Fibroblast of peridontal ligament (primary cell): ENCODE measurements around the gene ADAMTSL3.
"Not testable (repeated sequence)": the region's sequence is repeated elsewhere in the genome, so short reads cannot be mapped to it uniquely, and the experiment has no call there.

ENCODE experiments used
- DNase-seq: peaks from one replicate; pipeline ENCODE4 v3.0.0-alpha.2; 2010; ENCODE audit errors: extremely low read depth

Gene ADAMTSL3

DNA sequence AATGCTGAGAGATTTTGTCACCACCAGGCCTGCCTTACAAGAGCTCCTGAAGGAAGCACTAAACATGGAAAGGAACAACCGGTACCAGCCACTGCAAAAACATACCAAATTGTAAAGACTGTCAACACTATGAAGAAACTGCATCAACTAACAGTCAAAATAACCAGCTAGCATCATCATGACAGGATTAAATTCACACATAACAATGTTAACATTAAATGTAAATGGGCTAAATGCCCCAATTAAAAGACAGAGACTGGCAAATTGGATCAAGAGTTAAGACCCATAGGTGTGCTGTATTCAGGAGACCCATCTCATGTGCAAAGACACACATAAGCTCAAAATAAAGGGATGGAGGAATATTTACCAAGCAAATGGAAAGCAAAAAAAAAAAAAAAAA lies 311.0 kb downstream of the ADAMTSL3 start:
- DNase-seq: not testable (repeated sequence)

DNA sequence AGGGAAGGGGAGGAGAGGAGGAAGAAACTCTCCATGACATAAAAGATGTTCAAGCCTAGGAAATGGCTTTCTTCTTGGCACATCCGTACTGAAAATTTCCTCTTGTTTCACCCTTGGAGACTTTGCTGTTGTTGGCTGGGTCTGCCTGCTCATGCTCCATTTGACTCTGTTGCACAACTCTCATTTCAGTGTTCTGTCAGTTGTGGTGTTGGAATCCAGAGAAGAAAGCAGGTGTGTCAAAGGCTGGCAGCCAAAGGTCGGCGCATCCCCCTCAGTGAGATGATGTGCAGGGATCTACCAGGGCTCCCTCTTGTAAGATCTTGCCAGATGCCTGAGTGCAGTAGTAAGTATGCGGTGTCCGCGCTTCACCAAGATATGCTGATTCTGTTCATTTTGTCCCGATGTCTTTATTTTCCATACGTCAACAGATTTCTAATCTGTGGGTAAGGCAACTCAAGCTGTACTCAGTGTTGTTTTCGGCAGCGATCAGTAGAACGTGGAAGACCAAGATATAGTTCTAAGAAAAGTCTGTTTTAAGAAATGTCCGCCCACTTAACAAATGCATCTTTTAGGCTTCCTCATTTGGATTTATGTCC lies 316.5 kb downstream of the ADAMTSL3 start:
- no peak for DNase-seq

DNA sequence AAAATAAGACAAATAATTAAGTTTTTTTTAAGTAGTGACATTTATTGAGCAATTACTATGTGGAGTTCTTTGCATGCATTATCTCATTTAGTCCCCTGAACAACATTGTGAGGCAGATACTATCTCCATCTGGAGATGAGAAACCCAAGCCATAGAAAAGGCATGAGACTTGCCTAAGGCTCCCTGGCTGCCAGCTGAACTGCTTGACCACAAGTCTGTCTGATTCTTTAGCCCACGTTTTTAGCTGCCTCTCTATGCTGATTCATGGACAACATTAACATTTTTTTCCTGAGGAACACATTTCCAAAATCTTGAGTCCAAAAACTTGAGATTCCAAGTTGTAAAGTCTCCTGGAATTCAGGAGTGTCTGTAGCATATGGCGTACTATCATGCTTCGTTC lies 318.1 kb downstream of the ADAMTSL3 start:
- DNase-seq: no peak

DNA sequence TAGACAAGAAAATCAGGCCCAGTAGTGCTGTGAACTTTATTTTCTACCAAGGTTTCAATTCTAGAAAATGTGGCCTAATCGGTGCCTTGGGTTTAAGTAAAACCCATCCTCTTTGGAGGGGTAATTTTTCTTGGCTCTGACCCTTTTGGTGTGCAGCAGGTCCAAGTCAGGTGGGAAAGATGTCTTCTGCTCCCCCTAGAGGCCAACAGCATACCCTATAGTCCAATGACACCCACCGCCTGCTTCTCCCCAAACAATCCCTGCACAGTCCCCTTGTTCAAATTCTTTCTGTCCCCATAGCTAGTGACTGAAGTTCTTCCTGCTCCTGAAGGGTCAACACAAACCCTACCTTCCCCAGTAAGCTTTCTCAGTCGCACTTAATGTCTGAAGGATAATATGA lies 319.9 kb downstream of the ADAMTSL3 start:
- no peak for DNase-seq

DNA sequence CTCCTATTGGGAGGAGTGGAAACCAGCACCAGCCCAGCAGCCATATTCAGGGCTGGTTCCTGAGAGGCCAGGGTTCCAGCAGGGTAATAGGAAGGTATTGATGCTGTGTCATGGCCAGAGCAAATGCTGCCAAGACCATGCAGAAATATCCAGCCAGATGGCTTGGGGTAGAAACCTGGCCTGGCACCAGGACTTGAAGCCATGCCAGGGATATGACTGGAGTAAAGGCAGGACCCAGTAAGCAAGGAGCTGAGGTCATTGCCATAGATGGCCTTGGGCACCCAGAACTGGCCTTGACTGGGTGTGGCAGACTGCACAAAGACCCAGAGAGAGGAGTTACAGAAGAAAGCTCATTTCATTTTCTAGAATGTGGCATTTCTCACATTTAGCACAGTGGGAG lies 324.1 kb downstream of the ADAMTSL3 start:
- no peak for DNase-seq

DNA sequence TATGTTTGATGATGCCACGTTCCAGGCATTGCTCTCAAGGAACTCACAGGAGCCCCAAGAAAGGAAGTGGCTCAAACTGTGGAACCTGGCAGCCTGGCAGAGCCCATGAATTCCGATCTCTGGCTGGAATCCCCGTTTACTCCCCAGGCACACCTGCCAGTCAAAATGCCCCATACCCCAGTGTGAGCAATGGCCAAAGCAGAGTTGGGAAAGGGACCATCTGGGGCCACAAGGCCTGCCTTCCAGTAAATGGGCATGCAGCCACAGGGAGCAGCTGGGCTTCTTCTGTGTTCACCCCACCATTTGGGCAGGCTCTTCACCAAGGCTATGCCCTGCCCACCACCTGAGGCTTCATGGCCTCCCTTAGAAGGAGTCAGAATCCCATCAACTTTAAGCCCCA lies 324.7 kb downstream of the ADAMTSL3 start:
- no peak for DNase-seq

DNA sequence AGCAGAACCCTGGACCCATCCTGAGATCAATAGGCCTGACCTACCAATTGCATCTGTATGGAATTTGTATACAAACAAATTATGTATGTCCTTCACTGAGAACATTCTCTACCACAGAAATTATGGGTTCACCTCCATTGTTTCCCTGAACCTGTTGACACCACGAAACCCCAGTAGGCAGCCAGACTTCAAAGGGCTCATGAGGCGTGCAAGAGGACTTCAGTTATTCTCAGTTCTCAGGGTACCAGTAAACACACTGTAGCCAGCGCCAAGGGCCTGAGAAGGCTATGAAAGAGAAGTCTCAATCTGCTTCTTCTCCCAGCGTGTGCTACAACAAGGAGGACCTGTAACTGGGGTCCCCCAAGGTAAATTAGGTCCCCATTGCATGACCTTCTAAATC lies 326.7 kb downstream of the ADAMTSL3 start:
- no peak for DNase-seq

DNA sequence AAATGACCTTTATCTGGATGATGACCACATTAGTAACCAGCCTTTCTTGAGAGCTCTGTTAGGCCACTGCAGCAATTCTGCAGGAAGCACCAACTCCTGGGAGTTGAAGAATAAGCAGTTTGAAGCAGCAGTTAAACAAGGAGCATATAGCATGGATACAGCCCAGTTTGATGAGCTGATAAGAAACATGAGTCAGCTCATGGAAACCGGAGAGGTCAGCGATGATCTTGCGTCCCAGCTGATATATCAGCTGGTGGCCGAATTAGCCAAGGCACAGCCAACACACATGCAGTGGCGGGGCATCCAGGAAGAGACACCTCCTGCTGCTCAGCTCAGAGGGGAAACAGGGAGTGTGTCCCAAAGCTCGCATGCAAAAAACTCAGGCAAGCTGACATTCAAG lies 328.8 kb downstream of the ADAMTSL3 start:
- DNase-seq: no peak

DNA sequence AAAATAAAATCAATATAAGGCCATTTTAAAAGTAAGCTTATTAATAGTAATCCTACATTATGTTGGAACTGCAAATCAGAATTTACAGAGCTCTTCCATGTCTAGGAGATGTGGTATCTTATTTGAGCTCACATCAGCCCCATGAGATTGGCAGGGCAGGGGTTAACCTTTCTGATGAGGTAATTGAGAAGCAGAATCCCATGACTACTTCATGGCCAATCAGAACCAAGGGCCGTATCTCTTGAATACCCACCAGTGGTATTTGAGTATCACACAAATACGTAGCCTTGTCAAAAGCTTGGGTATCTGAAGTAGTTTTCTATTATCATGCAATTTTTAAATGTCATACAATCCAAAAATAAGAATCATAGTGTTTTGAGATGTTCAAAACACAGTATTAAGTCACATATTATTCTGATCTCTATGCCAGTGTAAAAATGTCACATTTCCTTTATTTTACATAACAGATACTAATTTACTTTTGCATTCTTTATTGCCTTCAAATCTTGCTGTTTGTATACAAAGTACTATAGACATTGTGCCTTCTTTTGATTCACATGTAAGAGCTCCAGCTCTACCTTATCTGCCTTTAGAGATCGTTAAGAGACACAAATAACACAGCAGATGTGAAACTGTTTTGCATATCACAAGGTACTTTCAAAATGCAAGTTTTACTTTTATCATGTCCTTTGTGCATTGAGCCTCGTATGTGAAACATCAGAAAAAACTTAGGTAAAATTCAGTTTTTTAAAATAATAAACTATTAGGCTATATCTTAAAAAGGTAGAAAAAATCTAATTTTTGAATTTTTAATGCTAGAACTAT lies 329.9 kb downstream of the ADAMTSL3 start:
- DNase-seq: no peak

DNA sequence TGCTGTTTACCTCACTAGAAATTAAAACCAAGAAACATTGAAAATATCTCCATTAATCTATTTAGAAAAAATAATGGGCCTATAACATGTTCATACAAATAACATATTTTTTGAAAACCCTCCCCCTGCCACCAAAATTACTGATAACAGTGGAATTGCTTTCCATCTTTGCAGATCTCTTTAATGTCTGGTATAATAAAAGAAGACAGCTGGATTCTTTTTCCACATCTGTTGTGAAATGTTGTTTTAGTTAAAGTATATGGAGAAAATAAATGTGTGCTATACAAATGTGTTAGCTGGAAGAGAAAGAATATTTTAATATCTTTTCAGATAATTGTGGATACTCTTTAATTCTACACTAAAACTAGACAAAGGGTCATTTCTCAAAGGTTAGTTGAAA lies 330.7 kb downstream of the ADAMTSL3 start:
- DNase-seq: no peak

DNA sequence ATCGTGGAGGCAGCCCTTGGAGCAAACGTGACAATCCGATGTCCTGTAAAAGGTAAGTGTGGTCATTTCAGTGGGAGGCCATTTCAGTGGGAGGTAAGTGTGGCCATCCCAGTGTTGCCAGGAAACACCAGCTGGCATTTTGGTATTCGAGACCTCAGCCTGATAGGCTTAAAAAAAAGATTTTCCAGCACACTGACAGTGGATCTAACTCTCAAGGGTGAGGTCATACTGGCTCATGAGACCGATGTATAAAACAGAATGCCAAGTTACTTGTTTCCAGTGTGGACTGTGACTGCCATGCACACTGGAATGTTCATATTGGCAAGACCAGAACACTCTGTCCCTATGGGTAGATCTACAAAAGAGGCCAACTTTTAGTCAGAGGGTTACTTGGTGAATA lies 337.2 kb downstream of the ADAMTSL3 start:
- no peak for DNase-seq

DNA sequence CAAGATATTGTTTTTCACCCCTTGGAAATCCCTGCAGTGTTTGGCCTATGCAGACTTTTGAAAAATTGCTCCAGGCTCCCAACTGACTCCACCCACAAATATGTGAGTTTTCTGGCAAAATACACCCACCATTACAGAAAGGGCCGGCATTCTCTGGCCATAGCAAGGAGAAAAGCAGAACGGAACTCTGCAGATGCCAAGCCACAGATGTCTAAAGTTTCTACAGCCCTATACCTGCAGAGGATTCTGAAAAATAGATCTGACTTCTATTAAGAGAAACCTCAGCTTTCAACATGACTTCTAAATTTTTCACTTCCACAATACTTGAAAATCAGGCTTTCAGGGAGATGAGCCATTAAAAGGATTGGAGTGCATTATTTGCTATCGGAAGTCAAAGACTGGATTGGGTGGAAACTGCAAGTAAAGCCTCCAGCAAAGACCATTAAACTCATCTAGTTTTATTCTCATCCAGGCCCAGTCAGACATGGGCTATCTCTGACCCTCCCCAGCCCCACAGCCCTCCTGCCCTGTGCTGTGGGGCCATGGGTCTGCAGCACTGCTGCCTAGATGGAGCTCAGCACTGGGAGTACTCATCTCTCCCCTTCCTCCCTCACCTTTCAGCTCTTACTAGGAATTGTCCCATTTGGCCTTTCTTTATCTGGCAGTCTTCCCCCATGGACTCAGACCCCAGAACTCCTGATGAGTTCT lies 338.6 kb downstream of the ADAMTSL3 start:
- DNase-seq: no peak

DNA sequence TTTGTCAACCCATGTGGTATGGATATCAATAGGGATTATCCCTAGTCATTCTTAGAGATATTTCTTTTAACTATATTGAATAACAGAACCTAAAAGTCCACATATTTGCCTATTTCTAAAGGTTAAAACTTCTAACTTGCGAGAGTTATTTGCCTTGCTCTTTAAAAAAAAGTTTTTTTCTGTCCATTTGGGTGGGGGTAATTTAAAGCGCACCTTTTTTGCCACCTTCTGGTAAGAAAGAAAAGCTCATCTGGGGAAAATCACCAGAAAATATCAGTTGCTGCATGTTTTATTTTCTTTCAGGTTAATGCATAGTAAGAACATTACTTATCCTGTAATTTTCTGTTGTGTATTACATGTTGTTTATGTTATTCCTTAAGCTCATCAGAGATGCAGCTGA lies 339.7 kb downstream of the ADAMTSL3 start:
- DNase-seq: no peak

DNA sequence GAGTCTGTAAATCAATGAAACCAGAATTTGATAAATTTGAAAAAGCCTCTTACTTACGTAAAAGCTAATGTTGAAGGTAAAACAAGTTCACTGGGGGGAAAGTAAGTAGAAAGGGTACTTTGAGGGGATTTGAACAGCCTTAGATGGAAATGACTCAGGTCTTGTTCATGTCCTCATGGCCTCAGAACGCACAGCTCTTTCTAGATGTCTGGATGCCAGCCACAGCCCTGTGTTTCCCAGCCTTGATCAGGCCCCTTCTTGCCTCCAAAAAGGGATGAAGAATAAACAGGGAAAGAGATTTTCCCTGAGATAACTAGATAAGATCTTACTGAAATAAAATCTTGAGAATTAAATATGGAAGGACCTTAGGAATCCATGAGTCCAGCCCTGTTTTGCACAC lies 344.6 kb downstream of the ADAMTSL3 start:
- no peak for DNase-seq

DNA sequence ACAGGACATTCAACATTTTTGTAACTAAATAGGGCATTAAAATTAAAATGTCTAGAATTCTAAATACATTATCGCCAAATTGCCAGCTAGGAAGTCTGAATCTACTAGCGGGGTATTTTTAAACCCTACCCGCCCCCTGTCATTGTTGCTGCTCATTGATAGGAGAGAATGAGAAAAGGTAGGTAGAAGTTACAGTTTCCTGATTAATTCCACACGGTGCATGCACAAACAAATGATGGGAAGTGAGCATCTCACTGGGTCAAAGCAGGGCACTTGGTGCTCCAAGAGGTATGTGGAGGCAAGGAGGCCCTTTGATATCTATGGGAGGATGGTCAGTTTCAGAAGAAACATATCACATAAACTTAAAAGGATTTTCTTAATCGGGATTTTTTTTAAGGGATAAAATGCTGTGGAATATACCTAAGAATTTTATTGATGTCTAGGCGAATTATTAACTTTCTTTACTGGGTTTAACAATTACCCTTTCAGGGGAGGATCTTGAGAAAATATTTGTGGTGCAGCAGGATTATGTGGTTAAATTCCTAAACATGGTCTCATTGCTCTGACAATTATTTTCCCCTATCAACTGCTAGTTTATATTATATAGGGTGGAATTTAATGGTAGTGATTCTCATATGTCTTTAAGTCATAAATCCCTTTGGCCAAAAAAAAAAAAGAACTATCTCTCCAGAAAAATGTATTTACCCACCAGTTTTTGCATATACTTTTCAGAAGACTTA lies 345.6 kb downstream of the ADAMTSL3 start:
- no peak for DNase-seq

DNA sequence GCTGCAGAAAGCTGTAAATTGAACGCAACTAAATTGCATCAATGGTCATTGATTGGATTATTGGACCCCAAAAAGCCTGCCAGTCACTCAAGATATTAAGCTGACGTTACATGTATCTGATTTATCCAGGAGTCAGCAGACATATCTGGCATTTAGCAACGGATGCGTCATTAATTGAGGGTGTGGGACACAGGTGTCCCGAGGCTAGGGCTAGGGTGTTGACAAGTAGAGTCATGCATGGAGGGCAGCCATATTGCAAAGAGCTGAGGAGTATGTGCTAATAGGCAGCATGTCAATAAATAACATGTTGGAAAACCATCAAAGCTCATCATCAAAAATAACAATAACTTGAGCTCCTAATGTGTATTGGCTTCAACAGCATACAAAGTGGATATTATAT lies 347.1 kb downstream of the ADAMTSL3 start:
- DNase-seq: no peak

DNA sequence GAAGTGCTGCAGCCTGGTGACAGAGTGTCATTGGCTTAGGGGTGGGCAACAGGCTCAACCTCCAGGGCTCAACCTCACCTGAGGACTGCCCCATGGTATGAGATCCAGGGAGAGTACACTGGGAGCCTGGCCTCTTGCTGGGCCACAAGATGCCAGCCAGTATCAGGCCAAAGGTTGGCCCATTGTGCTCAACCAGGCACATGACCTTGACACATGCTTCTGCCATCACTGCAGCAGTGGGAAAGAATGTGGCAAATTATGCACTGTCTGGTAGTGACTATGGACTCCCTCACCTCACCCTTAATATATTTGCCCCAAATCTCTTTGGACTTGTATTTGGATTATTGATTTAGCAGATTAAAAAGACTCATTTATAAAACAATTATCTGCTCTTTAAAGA lies 347.7 kb downstream of the ADAMTSL3 start:
- no peak for DNase-seq

DNA sequence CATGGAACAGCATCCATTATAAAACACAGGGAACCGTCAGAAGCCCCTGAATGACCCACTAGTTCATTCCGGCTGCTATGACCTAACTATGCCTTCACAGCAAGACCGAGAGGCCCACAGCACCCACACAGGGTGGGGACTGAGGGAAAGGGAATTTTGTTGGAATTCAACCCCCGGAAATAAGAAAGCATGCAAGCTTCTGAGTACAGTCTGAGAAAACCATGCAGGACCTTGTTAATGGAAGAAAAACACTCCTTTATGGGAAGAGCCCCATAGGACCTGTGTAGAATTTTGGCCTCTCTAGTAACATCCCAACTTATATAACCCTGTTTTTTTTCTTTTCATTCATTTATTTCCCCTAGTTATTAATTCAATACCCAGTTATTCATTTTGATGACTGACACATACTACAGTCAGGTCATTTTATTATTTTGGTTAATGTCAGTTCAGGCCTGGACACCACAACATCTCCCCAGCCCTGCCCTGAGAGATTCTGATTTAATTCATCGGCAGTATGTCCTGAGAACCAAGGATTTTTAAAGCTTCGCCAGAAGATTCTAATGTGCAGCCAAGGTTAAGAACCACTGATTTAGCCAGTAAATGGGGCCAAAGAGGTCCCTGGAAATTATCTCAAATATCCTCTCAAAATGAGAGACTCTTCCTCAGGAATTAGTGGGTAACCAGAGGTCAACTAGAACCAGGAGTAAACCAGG lies 350.0 kb downstream of the ADAMTSL3 start:
- no peak for DNase-seq

DNA sequence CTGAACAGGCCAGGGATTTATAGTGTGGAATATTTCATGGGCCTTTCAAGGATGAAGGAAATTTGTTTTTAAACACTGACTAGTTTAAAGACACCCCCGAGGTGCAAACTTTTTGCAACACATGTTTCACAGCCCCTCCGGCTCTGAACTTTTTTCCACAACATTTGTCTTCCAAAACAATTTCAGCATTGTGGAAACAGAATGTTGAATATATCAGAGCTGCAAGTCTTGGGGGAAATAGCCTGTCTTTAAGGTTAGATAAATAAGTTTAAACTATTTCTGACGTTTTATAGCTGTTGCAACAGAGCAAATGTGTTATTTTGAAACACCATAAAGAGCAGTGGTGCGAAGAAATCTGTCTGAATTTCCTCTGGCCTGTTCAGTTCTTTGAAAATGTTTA lies 352.5 kb downstream of the ADAMTSL3 start:
- no peak for DNase-seq

DNA sequence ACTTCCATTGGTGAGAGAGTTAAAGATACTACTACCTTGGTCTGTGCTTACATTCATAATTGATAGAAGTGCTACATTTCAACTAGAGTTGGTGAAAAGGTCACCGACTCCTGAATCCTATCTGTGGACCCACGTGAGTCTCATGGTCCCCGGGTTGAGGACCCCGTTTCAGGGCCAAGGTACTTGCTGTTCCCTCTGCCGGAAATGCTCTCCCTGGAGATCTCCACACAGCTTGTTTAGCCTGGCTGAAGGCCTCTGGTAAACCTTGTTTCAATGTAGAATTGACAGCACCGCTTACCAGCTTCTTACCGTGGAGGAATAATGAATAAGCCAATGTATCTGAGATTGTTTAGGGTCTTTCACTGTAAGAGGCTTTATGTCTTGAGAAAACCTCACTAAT lies 355.7 kb downstream of the ADAMTSL3 start:
- no peak for DNase-seq

DNA sequence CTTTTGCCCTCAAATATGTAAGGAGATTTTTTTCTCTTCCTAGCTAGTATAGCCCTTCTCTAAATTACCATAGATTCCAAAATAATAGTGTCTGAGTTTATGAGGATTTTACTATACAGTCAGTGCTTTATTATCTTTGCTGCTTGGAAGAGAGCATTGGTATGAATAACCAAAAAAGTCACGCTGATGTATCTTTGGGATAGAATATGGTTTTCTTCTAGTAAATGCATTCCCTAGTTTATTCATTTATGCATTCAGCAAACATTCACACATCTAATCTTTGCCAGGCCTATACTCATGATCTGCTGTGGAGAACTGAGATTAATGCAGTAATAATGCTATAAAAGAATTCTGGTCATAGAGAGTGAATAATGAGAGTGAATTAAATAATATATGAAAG lies 356.3 kb downstream of the ADAMTSL3 start:
- DNase-seq: no peak

DNA sequence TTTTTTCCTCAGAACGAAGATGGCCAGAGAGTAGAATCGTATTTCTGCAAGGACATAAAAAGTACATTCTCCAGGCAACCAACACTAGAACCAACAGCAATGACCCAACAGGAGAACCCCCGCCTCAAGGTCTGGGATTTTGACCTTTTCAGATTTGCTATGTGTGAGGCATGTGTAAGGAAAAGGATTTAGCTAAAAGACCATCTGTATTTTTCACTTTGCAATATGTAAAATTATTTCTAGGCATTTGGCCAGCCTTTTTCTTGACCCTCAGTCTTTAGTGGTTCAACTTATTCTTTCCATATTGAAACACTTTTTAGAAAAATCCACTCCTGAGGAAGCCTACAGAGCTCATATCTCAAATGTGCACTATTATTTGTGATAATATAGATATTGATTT lies 362.4 kb downstream of the ADAMTSL3 start:
- DNase-seq: no peak
